AG04450 (cell line): ENCODE measurements around the gene TJP2. TPM values are rescaled to one million over a fixed set of nuclear protein-coding genes. Genes with fewer than 3 reads are reported as not detected.

Experiments
- CTCF ChIA-PET: fragments of 300-600, 350-600 bp; formaldehyde crosslinking; extraction: SDS; loops from one replicate; lab custom pipeline; 2022; ENCODE audit warnings: antibody characterized with exemption, inconsistent platforms; lab: Charles Lee
- POLR2A ChIA-PET: fragments of 350-600 bp; formaldehyde crosslinking; extraction: SDS; loops from one replicate; lab custom pipeline; 2021; ENCODE audit warnings: antibody characterized with exemption, inconsistent platforms; lab: Yijun Ruan, JAX
- DNase-seq: peaks from one replicate; pipeline ENCODE4 v3.0.0-alpha.2; 2011; ENCODE audit warnings: low read depth, low spot score
- H3K27ac ChIP-seq: one replicate; pipeline ENCODE4 v1.5.1; 2012; ENCODE audit warnings: low read depth, low read length, control low read depth
- H3K27me3 ChIP-seq: one replicate; pipeline ENCODE4 v1.6.0; 2012; ENCODE audit warnings: low read length; ENCODE audit not compliant: control insufficient read depth, insufficient read depth
- H3K4me3 ChIP-seq: 2 replicates; pipeline ENCODE4 v1.5.1; 2011; ENCODE audit warnings: mild to moderate bottlenecking, low read depth, low read length, control low read depth
- H3K9me3 ChIP-seq: 2 replicates; pipeline ENCODE4 v1.5.1; 2012; ENCODE audit warnings: low read length; ENCODE audit not compliant: control insufficient read depth, insufficient read depth
- polyA plus RNA-seq: library from polyadenylated mRNA; depleted of rRNA; stranded (reverse); fragments of >200 nt; gene quantifications from 2 replicates; pipeline ENCODE4 v1.2.3, GENCODE V29; 2011
- TF ChIP-seq, protein P1 (sequence below): IDR thresholded peaks from 2 replicates; pipeline ENCODE4 v1.5.1; 2011; ENCODE audit warnings: low read depth, low read length, control low read depth, inconsistent platforms

The TJP2 gene
- polyA plus RNA-seq, 1 experiment = 50.0 TPM

DNA sequence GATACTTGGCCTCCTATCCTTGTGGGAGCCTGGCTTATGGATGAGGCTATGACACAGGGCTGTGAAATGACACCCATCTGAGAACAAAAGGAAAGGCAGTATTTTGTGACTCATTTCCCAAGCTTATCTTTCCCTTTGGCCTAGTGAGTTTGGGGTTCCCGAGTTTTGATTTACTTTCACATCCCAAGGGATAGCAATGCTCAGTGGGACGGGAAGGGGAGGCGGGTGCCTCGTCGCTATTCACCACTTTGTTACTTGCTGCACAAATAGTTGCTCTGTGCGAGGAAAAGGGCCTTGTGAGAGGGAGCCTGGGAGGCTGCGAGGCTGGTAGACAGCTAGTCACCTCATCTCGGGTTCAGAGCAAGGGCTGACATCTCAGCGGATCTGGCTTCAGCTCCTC is 91.8 kb downstream of the TJP2 start:
- Histone ChIP-seq H3K27ac (no peak overlapping the region), H3K4me3 (no peak overlapping the region), H3K9me3 (no peaks in the 10 kb centered on the region), H3K27me3 (no peaks in the 10 kb centered on the region)
- DNase-seq = no peak
- ChIA-PET POLR2A (no interaction called here), CTCF (no interaction called here)
- TF ChIP-seq, protein P1, sequence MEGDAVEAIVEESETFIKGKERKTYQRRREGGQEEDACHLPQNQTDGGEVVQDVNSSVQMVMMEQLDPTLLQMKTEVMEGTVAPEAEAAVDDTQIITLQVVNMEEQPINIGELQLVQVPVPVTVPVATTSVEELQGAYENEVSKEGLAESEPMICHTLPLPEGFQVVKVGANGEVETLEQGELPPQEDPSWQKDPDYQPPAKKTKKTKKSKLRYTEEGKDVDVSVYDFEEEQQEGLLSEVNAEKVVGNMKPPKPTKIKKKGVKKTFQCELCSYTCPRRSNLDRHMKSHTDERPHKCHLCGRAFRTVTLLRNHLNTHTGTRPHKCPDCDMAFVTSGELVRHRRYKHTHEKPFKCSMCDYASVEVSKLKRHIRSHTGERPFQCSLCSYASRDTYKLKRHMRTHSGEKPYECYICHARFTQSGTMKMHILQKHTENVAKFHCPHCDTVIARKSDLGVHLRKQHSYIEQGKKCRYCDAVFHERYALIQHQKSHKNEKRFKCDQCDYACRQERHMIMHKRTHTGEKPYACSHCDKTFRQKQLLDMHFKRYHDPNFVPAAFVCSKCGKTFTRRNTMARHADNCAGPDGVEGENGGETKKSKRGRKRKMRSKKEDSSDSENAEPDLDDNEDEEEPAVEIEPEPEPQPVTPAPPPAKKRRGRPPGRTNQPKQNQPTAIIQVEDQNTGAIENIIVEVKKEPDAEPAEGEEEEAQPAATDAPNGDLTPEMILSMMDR = no peak

DNA sequence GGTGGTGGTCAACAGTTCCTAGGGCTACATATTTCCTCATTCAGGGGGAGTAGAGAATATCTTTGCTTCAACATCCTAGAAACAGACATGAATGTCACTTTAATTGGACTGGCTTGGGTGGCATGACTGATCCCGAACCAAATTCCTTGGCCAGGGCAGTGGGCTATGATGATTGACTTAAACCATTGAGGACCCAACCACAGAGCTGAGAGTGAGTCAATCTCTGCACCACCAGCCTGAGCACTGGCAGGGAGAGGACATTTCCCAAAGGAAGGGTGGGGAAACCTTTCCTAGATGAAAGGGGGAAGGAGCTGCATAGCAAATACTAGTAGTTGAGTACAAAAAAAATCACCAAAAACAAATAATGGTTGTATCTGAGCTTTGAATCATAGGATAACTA is 98.1 kb downstream of the TJP2 start:
- DNase-seq = no peak
- H3K27me3 ChIP-seq = no peaks in the 10 kb centered on the region
- ChIA-PET CTCF (interaction anchor here (0.9 kb wide), 1 partner anchor 49 kb away, joined by 3 read pairs; no protein-coding TSS in a partner anchor), POLR2A (no interaction called here)
- TF ChIP-seq, protein P1 = no peak
- H3K4me3 ChIP-seq = no peak overlapping the region
- no peak overlapping the region for H3K27ac ChIP-seq
- no peaks in the 10 kb centered on the region for H3K9me3 ChIP-seq

DNA sequence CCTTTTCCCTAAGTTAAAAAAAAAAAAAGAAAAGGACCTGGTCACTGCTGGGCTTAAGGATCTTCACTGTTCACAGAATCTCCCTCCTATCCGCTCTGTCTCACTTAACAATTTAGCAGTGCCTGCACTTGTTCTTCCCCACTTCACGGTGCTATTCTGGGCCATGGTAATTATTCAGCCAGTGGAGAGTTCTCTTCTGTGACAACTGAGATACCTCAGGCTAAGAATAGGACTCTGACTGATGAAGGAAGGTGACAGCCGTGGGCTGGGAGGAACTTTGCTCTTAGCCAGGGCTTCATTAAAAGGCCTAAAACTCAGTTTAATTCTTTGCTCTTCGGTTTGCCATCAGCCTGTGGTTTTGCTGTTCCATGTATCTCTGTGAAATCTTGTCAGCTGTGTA is 99.1 kb downstream of the TJP2 start:
- TF ChIP-seq, protein P1 = no peak
- H3K27ac ChIP-seq = no peak overlapping the region
- DNase-seq = no peak
- ChIA-PET CTCF (interaction anchor here (0.6 kb wide), 1 partner anchor 228 kb away, joined by 3 read pairs; no protein-coding TSS in a partner anchor), POLR2A (no interaction called here)
- H3K9me3 ChIP-seq = no peaks in the 10 kb centered on the region
- H3K4me3 ChIP-seq = no peak overlapping the region
- no peaks in the 10 kb centered on the region for H3K27me3 ChIP-seq

DNA sequence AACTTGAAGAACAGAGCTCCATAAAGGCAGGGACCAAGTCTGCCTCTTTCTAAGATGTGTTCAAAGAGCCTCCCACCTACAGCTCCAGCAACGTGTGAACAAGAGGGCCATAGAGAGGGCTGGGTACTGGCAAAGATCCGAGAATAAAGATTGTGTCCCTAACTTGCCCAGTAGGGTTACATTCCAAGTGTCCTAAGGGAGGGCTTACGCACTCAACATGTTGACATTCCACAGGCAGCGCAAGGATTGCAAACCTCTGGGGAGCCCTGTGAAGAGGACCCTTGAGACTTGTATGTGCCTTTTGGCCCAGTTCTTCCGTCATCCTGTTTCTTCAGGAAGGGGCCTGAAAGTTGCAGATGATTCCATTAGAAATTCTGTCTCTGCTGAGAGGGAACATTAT is 102.7 kb downstream of the TJP2 start:
- no peak for DNase-seq
- no peaks in the 10 kb centered on the region for H3K9me3 ChIP-seq
- TF ChIP-seq, protein P1 = no peak
- ChIA-PET CTCF (no interaction called here), POLR2A (no interaction called here)
- H3K27me3 ChIP-seq = no peaks in the 10 kb centered on the region
- no peak overlapping the region for H3K4me3 ChIP-seq
- H3K27ac ChIP-seq = no peak overlapping the region

DNA sequence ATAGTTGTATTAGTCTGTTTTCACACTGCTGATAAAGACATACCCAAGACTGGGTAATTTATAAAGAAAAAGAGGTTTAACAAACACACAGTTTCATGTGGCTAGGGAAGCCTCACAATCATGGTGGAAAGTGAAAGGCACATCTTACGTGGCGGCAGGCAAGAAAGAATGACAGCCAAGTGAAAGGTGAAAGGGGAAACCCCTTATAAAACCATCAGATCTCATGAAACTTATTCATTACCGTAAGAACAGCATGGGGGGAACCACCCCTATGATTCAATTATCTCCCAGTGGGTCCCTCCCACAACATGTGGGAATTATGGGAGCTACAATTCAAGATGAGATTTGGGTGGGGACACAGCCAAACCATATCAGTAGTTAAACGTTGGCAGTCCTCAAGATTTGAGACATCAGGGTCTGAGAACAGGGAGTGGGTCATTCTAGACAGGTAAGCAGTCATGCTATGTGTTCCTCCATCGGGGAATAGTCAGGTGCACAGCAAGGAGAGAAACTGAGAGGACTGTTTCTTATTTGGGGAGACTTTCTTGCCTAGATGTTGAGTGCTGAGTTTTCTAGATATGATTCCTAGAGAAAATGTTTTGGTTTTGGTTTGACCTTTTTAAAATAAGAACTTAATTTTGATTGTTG is 105.1 kb downstream of the TJP2 start:
- CTCF ChIA-PET = no interaction called here
- no peak for DNase-seq
- Histone ChIP-seq H3K27ac (no peak overlapping the region), H3K9me3 (no peaks in the 10 kb centered on the region), H3K27me3 (no peaks in the 10 kb centered on the region), H3K4me3 (no peak overlapping the region)
- TF ChIP-seq, protein P1 = no peak
- POLR2A ChIA-PET = no interaction called here
